HL-60 (cell line): ENCODE results near the gene ARFGAP1.

ENCODE experiments used
- GABPA ChIP-seq: IDR thresholded peaks from 2 replicates; pipeline ENCODE4 v1.6.1; 2012; ENCODE audit warnings: low read depth
- POLR2AphosphoS5 ChIP-seq: IDR thresholded peaks from 2 replicates; pipeline ENCODE4 v1.6.1; 2012; ENCODE audit warnings: low read depth
- TF ChIP-seq, protein P1 (sequence below): IDR thresholded peaks from one replicate; pipeline ENCODE4 v1.5.1; 2011; ENCODE audit warnings: low read length, control low read depth, inconsistent platforms; ENCODE audit not compliant: insufficient read depth

DNA sequence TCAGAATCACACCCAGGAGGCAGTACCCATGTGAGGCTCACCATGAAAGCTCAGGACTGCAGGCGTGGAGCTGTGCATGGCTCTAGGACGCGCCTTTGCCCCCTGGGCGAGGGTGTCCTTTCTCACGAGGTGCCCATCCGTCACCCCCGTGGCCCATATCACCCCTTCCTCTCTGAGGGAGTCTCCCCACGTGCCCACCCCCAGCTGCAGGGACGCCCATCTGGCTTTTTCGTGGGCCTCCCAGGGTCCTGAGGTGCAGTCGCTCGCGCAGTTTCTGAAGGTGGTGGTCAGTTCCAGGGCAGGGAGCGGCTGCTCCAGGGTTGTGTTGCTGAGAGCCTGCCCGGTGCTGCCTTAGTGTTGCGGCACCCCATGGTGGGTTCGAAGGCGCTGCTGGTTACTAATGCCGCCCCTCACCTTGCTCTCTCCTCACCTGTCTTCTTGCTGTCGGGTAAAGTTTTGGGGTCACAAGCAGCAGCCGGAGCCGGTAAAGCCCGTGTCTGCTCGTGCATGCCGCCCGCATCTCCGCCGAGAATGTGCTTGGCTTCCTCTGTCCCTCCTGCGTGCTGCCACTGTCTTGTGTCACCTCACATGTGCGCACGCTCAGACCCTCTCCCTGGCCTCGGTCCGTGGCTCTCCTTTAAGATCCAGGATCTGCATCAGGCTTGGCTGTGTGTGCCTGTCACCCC lies 10.9 kb downstream of the ARFGAP1 start:
- TF ChIP-seq POLR2AphosphoS5 = no peak
- TF ChIP-seq, protein P1, sequence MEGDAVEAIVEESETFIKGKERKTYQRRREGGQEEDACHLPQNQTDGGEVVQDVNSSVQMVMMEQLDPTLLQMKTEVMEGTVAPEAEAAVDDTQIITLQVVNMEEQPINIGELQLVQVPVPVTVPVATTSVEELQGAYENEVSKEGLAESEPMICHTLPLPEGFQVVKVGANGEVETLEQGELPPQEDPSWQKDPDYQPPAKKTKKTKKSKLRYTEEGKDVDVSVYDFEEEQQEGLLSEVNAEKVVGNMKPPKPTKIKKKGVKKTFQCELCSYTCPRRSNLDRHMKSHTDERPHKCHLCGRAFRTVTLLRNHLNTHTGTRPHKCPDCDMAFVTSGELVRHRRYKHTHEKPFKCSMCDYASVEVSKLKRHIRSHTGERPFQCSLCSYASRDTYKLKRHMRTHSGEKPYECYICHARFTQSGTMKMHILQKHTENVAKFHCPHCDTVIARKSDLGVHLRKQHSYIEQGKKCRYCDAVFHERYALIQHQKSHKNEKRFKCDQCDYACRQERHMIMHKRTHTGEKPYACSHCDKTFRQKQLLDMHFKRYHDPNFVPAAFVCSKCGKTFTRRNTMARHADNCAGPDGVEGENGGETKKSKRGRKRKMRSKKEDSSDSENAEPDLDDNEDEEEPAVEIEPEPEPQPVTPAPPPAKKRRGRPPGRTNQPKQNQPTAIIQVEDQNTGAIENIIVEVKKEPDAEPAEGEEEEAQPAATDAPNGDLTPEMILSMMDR = no peak
- no peak for TF ChIP-seq GABPA
